Suprapubic skin (tissue), 4 donors: ENCODE measurements around the gene TBX19. TPM values are rescaled to one million over a fixed set of nuclear protein-coding genes. Genes with fewer than 3 reads are reported as not detected.

ENCODE experiments used
- DNase-seq, 2 donors: peaks; one replicate each; pipeline ENCODE4 v3.0.0-alpha.2; 2019; ENCODE audit warnings: low spot score in 2 of 2
- H3K27ac ChIP-seq: fragments of 200-600 bp; sonication (generic); one replicate; pipeline ENCODE4 v1.5.1; 2019
- H3K27me3 ChIP-seq: fragments of 200-600 bp; sonication (generic); one replicate; pipeline ENCODE4 v1.5.1; 2019
- H3K36me3 ChIP-seq: fragments of 200-600 bp; sonication (generic); one replicate; pipeline ENCODE4 v1.5.1; 2019
- H3K4me1 ChIP-seq: fragments of 200-600 bp; sonication (generic); one replicate; pipeline ENCODE4 v1.5.1; 2019
- H3K4me3 ChIP-seq: fragments of 200-600 bp; sonication (generic); one replicate; pipeline ENCODE4 v1.5.1; 2019; ENCODE audit warnings: mild to moderate bottlenecking
- H3K9me3 ChIP-seq: fragments of 200-600 bp; sonication (generic); one replicate; pipeline ENCODE4 v1.5.1; 2019
- EP300 ChIP-seq: sonication (generic); formaldehyde crosslinking; IDR thresholded peaks from one replicate; pipeline ENCODE4 v1.6.1; 2017; ENCODE audit warnings: antibody characterized with exemption
- POLR2A ChIP-seq, 2 donors: fragments of 450-650 bp; IDR thresholded peaks; one replicate each; pipeline ENCODE4 v1.6.1; 2017; ENCODE audit warnings: antibody characterized with exemption in 2 of 2, mild to moderate bottlenecking in 2 of 2, moderate library complexity in 2 of 2
- POLR2AphosphoS5 ChIP-seq, 3 donors: sonication (generic); formaldehyde crosslinking; IDR thresholded peaks; one replicate each; pipeline ENCODE4 v1.6.1; 2017; ENCODE audit warnings: antibody characterized with exemption in 3 of 3
- WGBS: methylation state at CpG from one replicate; pipeline ENCODE4 v1.1.5; 2018; 5-methylcytosine and 5-hydroxymethylcytosine counted together
- total RNA-seq, 4 donors: library from RNA; depleted of rRNA; stranded (reverse); fragments of >200 nt; gene quantifications; one replicate each; pipeline ENCODE4 v1.1.0, GENCODE V29; 2016
- TF ChIP-seq, protein P1 (sequence below), 2 donors: fragments of 200-600 bp in 1 of 2; fragments of 450-650 bp in 1 of 2; sonication (generic) in 1 of 2; IDR thresholded peaks; one replicate each; pipeline ENCODE4 v1.5.1; 2016 to 2019; ENCODE audit warnings: antibody characterized with exemption in 2 of 2, mild to moderate bottlenecking in 1 of 2, moderate library complexity in 1 of 2

TBX19 gene
- total RNA-seq, 4 donors from 2014 or later = 1.8 to 6.7 (median 2.8) TPM

DNA sequence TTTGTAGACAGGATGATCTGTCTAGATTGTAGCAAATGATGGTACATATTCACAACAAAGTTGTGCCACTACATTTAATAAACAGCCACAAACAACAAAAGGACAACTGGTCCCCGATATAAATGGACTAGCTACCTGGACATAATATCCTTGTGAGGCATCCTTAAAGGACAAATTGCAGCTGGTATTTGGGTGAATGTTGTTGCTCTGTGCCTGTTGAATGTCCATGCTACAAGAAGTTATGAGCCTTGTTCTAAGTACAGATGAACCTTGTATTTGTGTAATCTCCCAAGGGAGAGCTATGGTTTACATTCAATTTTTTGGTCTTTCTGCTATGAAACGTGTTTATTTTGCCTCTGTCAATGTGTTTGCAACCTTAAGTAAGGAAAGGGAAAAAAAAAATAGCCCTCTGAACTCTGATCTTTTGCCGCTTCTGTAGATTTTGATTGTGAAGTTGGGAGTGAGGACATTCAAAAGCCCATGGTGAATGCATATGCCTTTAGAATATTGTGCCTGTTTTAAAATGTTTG is 28.4 kb upstream of the TBX19 start:
- Histone ChIP-seq H3K4me3 (no peak overlapping the region), H3K4me1 (no peaks in the 10 kb centered on the region), H3K27me3 (no peaks in the 10 kb centered on the region), H3K36me3 (peaks cover 26% of the 10 kb centered on the region), H3K9me3 (no peaks in the 10 kb centered on the region), H3K27ac (no peak overlapping the region)
- DNase-seq = no peak
- 78% methylated on average over 3 of the region's 3 CpGs for WGBS
- TF ChIP-seq POLR2AphosphoS5 (IDR thresholded peaks at IDR 0.05) (no peak), EP300 (no peak), POLR2A (IDR thresholded peaks at IDR 0.05) (no peak)
- TF ChIP-seq, protein P1, sequence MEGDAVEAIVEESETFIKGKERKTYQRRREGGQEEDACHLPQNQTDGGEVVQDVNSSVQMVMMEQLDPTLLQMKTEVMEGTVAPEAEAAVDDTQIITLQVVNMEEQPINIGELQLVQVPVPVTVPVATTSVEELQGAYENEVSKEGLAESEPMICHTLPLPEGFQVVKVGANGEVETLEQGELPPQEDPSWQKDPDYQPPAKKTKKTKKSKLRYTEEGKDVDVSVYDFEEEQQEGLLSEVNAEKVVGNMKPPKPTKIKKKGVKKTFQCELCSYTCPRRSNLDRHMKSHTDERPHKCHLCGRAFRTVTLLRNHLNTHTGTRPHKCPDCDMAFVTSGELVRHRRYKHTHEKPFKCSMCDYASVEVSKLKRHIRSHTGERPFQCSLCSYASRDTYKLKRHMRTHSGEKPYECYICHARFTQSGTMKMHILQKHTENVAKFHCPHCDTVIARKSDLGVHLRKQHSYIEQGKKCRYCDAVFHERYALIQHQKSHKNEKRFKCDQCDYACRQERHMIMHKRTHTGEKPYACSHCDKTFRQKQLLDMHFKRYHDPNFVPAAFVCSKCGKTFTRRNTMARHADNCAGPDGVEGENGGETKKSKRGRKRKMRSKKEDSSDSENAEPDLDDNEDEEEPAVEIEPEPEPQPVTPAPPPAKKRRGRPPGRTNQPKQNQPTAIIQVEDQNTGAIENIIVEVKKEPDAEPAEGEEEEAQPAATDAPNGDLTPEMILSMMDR (IDR thresholded peaks at IDR 0.05) = no peak

DNA sequence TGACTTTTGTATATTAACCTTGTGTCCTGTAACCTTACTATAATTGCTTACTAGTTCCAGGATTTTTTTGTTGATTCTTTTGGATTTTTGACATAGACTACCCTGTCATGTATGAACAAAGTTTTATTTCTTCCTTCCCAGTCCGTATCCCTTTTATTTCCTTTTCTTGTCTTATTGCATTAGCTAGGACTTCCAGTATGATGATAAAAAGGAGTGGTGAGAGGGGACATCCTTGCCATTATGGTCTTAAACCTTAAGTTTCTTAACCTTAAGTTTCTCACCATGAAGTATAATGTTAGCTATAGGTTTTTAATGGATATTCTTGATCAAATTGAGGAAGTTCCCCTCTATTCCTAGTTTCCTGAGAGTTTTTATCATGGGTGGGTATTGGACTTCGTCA is 24.5 kb upstream of the TBX19 start:
- Histone ChIP-seq H3K36me3 (peaks cover 7% of the 10 kb centered on the region), H3K27ac (no peak overlapping the region), H3K27me3 (no peaks in the 10 kb centered on the region), H3K9me3 (no peaks in the 10 kb centered on the region), H3K4me1 (peaks cover 2% of the 10 kb centered on the region), H3K4me3 (no peak overlapping the region)
- no peak for TF ChIP-seq POLR2A (IDR thresholded peaks at IDR 0.05)
- TF ChIP-seq, protein P1 (IDR thresholded peaks at IDR 0.05) = no peak
- no peak for TF ChIP-seq POLR2AphosphoS5 (IDR thresholded peaks at IDR 0.05)
- no peak for TF ChIP-seq EP300
- WGBS = 98% methylated on average over 2 of the region's 2 CpGs
- DNase-seq = no peak

DNA sequence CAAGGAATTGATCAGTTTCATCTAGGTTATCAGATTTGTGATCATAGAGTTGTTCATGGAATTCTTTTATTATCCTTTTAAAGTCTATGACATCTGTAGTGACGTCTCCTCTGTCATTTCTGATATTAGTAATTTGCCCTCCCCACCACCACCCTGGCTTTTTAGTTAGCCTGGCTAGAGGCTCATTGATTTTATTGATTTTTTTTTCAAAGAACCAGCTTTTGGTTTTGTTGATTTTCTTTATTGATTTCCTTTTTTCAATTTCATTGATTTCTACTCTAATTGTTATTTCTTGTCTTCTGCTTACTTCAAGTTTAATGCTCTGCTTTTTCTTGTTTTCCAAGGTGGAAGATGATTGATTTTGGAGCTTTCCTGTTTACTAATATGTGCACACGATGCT is 23.3 kb upstream of the TBX19 start:
- Histone ChIP-seq H3K27ac (no peak overlapping the region), H3K27me3 (no peaks in the 10 kb centered on the region), H3K36me3 (peaks cover 3% of the 10 kb centered on the region), H3K9me3 (no peaks in the 10 kb centered on the region), H3K4me3 (no peak overlapping the region), H3K4me1 (peaks cover 10% of the 10 kb centered on the region)
- 50% methylated on average over 2 of the region's 2 CpGs for WGBS
- no peak for DNase-seq
- TF ChIP-seq, protein P1 (IDR thresholded peaks at IDR 0.05) = no peak
- no peak for TF ChIP-seq POLR2A (IDR thresholded peaks at IDR 0.05)
- TF ChIP-seq POLR2AphosphoS5 (IDR thresholded peaks at IDR 0.05) = no peak
- no peak for TF ChIP-seq EP300

DNA sequence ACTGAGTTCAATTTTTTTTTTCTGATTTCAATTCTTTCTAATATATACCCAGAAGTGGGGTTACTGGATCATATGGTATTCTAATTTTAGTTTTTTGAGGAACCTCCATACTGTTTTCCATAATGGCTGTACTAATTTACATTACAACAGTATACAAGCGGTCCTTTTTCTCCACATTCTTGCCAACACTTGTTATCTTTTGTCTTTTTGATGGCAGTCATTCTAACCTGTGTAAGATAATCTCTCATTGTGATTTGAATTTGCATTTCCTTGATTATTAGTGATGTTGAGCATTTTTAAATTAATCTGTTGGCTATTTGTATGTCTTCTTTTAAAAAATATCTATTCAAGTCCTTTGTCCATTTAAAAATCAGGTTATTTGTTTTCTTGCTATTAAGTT is 21.1 kb upstream of the TBX19 start:
- no peak overlapping the region for H3K4me3 ChIP-seq
- H3K27ac ChIP-seq = no peak overlapping the region
- H3K9me3 ChIP-seq = no peaks in the 10 kb centered on the region
- WGBS = 82% methylated on average over 1 of the region's 1 CpG
- peaks cover 10% of the 10 kb centered on the region for H3K4me1 ChIP-seq
- peaks cover 2% of the 10 kb centered on the region for H3K36me3 ChIP-seq
- DNase-seq = no peak
- H3K27me3 ChIP-seq = no peaks in the 10 kb centered on the region
- TF ChIP-seq POLR2AphosphoS5 (IDR thresholded peaks at IDR 0.05) (no peak), POLR2A (IDR thresholded peaks at IDR 0.05) (no peak)
- TF ChIP-seq, protein P1 (IDR thresholded peaks at IDR 0.05) = no peak

DNA sequence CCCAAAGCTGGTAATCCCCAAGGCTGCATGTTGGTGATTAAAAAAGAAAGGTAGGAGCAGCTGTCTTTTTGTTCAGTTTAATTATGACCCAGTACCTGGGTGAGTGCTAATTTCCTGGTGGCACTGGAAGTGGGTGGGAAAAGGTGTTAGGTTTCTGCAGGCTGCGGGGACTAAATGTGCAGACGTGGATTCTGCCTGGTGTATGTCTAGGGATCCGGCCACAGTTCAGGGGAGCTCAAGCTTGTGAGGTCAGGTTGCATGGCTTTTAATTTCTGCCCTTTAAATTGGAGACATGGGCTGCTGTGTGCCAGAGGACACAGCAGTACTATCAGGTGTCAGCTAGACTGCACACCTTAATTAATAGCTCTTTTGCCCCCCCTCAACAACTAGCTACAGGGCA is 20.3 kb upstream of the TBX19 start:
- WGBS = 93% methylated on average over 3 of the region's 3 CpGs
- Histone ChIP-seq H3K4me3 (no peak overlapping the region), H3K4me1 (peaks cover 10% of the 10 kb centered on the region), H3K36me3 (peaks cover 6% of the 10 kb centered on the region), H3K27me3 (no peaks in the 10 kb centered on the region), H3K27ac (no peak overlapping the region), H3K9me3 (no peaks in the 10 kb centered on the region)
- no peak for TF ChIP-seq POLR2AphosphoS5 (IDR thresholded peaks at IDR 0.05)
- TF ChIP-seq EP300 = no peak
- no peak for TF ChIP-seq POLR2A (IDR thresholded peaks at IDR 0.05)
- TF ChIP-seq, protein P1 (IDR thresholded peaks at IDR 0.05) = no peak
- DNase-seq = no peak
